Measurements from ENCODE around the gene TRIM26.

DNA sequence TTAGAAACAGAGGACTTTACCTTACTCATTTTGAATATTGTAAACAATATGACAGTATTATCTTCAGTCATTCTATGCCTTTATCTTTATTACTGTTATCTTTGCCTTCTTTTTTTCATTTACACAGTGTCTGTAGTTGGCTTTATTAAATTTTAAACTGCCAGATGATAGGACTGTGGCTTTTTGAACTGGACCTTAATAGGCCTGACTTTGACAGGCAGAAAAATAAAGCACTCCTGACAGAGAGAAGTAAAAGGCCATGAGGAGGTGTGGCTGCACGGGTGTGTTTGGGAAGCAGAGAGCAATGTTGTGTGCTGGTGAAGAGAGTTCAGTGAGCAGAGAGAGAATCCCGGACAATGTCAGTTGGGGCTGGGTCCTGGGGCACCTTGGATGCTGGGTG lies 69.4 kb downstream of the TRIM26 start:
- TF ChIP-seq, protein P1, sequence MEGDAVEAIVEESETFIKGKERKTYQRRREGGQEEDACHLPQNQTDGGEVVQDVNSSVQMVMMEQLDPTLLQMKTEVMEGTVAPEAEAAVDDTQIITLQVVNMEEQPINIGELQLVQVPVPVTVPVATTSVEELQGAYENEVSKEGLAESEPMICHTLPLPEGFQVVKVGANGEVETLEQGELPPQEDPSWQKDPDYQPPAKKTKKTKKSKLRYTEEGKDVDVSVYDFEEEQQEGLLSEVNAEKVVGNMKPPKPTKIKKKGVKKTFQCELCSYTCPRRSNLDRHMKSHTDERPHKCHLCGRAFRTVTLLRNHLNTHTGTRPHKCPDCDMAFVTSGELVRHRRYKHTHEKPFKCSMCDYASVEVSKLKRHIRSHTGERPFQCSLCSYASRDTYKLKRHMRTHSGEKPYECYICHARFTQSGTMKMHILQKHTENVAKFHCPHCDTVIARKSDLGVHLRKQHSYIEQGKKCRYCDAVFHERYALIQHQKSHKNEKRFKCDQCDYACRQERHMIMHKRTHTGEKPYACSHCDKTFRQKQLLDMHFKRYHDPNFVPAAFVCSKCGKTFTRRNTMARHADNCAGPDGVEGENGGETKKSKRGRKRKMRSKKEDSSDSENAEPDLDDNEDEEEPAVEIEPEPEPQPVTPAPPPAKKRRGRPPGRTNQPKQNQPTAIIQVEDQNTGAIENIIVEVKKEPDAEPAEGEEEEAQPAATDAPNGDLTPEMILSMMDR (IDR thresholded peaks at IDR 0.05) = no peak
- TF ChIP-seq EP300 (IDR thresholded peaks at IDR 0.05) = no peak
